Measurements from ENCODE around the gene ADRA1B.

The ADRA1B gene

DNA sequence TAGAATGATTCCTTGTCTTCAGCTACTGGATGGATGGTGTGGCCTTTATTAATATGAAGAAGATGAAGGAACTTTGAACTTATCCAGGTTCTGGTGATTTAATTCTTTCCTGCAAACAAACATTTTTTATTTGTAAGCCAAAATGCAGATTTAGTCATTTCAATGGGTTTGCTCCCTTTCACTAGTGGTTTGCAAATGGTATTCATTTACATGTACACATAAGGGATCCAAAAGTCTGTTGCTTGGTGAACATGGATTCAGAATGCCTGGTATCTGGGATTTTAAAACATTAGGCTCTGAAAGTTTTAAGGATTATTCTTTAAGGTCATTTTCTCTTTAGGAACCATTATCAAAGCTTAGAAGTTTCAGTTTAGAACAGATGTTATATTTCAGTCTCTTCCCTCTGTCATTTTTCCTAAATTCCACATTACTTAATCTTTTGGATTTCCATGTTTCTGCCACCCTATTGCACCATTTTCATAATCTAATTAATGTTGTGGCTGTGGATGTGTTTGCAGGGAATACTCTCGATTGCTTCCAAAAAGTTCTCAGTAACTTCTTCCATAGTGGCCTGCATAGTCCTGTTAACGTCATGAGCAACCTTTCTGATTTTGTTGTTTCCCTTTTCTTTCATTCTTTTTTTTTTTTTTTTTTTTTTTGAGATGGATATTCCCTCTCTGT, 102.8 kb downstream of the ADRA1B start:
- DNase-seq (ENCODE audit: low read depth in 2 of 2) = no peak

DNA sequence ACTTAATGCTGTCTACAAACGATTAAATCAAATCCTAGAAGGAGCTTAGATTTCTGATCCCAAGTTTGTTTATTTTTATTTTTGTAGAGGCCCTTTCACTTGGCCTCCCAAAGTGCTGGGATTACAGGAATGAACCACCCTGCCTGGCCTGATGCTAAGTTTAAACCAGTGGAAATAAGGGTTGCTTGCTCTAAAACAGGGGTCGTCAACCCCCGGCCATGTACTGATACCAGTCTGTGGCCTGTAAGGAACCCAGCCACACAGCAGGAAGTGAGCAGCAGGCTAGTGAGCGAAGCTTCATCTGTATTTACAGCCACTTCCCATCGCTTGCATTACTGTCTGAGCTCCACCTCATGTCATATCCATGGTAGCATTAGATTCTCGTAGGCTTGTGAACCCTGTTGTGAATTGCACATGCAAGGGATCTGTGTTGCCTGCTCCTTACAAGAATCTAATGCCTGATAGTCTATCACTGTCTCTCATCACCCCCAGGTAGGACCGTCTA, 104.0 kb downstream of the ADRA1B start:
- no peak for DNase-seq (ENCODE audit: low read depth in 2 of 2)

DNA sequence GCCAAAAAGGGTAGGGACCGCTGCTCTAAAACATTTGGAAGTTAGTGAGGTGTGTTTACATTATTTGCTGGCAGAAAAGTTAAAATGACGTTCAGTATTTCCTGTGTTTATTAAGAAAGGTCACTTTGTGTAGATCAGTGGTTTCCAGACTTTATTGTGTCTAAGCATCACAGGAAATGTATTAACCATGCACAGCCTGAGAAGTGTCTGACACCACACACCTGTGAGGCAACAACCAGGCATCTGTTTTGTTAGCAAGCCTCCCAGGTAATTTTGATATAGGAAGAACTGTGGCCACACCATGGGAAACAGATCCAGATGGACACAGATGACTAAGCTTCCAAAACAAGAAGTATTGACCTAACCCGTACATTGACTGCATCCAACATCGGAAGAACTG, 104.7 kb downstream of the ADRA1B start:
- no peak for DNase-seq (ENCODE audit: low read depth in 2 of 2)

DNA sequence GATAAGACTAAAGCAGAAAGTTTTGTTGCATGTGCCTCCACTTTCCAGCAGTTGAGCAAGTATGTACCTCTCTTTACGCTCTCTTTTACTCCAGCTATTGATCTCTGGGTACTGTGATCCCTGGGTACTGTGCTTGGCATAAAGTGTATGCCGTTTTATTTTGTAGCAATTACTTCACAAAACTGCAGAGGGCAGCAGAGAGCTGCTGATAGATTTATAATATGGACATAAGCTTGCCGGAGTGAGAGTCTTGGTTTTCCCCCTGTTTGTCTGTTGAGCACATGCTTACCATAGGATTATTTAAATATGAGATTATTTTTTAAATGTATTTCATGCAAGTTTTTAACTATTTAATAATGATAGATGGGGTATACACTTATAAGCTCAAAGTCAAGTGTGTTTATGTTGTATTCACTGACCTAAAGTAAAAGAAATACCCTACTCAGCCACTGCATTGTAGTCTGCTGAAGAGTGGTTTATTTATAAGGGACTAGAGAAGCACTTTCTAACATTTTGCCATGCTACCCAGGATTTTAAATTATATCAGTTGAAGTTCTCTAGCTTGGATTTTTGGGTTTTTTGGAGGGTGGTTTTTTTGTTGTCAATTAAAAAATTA, 105.7 kb downstream of the ADRA1B start:
- peak; percentile 22 for DNase-seq (ENCODE audit: low read depth in 2 of 2)
